Stimulated activated effector memory CD8-positive, alpha-beta T cell treated with anti-CD3 and anti-CD28 coated beads, Interleukin-12 subunit alpha, Interleukin-12 subunit beta, amount 100 ng/mL, for 72 hours (primary cell): ENCODE results near the gene SCAF1.

Experiments used
- ATAC-seq: fragments of 150-1000 bp; cut with Tn5 transposase; 2 replicates; pipeline ENCODE4 v1.10.0; 2021
- DNase-seq, 2 donors: peaks; one replicate each; pipeline ENCODE4 v3.0.0; 2021 to 2022; ENCODE audit warnings: low spot score in 2 of 2
- H3K27ac Mint-ChIP-seq: one replicate; pipeline ENCODE4 v1.8.0; 2022; ENCODE audit warnings: mild to moderate bottlenecking, mixed read lengths
- H3K36me3 Mint-ChIP-seq: one replicate; pipeline ENCODE4 v1.8.0; 2022; ENCODE audit warnings: mild to moderate bottlenecking, mixed read lengths
- H3K4me1 Mint-ChIP-seq: one replicate; pipeline ENCODE4 v1.8.0; 2022; ENCODE audit warnings: mixed read lengths
- H3K4me3 Mint-ChIP-seq: one replicate; pipeline ENCODE4 v1.8.0; 2022; ENCODE audit warnings: mild to moderate bottlenecking, mixed read lengths
- H3K9me3 Mint-ChIP-seq: one replicate; pipeline ENCODE4 v1.8.0; 2022; ENCODE audit warnings: mixed read lengths

Gene SCAF1

GRCh38 chr19:49681830-49682229 is 39.8 kb downstream of the SCAF1 start:
- Mint-ChIP-seq H3K9me3 (no peaks in the 10 kb centered on the region), H3K4me1 (peaks cover 59% of the 10 kb centered on the region), H3K4me3 (peak overlapping the region; percentile 19), H3K27ac (no peak overlapping the region), H3K36me3 (peaks cover 94% of the 10 kb centered on the region)
- ATAC-seq (no peak), DNase-seq (no peak)

DNA sequence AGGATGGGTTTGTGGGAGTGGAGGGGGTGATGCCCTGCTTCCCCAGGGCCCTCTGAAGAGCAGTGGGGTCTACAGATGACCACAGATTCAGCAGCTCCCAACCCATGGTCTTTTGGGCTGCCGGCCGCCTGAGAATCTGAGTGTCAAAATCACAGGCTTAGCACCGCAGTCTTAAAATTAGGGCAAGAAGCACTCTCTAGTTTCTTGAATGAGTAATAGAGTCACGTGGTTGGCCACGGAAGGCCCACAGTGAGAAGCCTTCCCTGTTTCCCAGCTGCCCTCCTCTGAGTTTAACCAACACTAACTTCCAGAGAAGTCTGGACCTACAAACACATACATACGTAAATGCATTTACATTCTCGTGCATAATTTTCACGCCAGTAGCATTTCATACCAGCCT is 40.3 kb downstream of the SCAF1 start:
- ATAC-seq: no peak
- peak overlapping the region; percentile 19 for H3K4me3 Mint-ChIP-seq
- DNase-seq: no peak
- H3K4me1 Mint-ChIP-seq: peaks cover 59% of the 10 kb centered on the region
- H3K36me3 Mint-ChIP-seq: peaks cover 94% of the 10 kb centered on the region
- H3K9me3 Mint-ChIP-seq: no peaks in the 10 kb centered on the region
- no peak overlapping the region for H3K27ac Mint-ChIP-seq

DNA sequence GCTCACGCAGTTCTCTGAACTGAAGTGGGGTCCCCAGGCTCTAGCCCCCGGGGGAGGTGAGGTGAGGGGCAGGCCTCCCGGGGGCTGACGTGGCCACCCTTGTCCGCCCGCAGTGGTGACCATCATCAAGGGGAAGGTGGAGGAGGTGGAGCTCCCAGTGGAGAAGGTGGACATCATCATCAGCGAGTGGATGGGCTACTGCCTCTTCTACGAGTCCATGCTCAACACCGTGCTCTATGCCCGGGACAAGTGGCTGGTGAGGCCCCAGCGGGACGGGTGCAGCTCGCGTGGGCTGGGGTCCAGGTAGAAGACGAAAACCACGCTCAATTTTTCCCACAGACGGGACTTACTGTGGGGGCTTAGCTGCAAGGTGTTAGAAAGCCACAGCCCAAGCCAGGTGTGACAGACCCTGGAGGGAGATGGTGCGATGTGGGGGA is 41.8 kb downstream of the SCAF1 start:
- no peaks in the 10 kb centered on the region for H3K9me3 Mint-ChIP-seq
- H3K4me1 Mint-ChIP-seq: peaks cover 52% of the 10 kb centered on the region
- no peak for ATAC-seq
- DNase-seq: no peak
- H3K4me3 Mint-ChIP-seq: no peak overlapping the region
- H3K27ac Mint-ChIP-seq: peak overlapping the region; percentile 26
- peaks cover 92% of the 10 kb centered on the region for H3K36me3 Mint-ChIP-seq

DNA sequence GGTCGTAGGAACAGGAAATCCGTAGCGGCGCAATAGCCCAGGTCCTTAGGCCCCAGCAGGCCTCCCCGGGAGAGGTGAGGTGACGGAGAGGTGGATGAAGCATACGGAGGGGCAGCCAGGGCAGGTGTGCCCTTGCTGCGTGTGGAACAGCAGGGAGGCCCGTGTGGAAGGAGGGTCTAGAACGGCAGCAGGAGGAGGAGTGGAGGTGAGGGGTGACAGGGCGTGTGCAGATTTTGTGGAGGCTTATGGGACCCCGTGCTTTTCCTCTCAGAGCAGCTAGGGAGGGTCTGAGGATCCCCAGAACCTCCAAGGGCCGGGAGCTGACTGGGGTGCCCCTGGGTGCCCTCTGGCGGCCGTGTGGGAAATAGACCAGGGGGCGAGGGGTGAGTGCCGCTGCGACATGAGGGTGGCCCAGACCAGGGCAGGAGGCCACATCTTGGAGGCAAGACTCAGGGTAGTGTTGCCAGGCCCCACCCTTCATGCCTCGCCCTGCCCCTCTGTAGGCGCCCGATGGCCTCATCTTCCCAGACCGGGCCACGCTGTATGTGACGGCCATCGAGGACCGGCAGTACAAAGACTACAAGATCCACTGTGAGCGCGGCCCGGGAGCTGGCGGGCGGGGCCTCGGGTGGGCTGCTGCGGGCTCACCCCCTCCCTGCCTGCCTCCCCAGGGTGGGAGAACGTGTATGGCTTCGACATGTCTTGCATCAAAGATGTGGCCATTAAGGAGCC is 42.4 kb downstream of the SCAF1 start:
- no peaks in the 10 kb centered on the region for H3K9me3 Mint-ChIP-seq
- ATAC-seq (no peak), DNase-seq (no peak)
- H3K27ac Mint-ChIP-seq: no peak overlapping the region
- peaks cover 94% of the 10 kb centered on the region for H3K36me3 Mint-ChIP-seq
- H3K4me1 Mint-ChIP-seq: peaks cover 51% of the 10 kb centered on the region
- H3K4me3 Mint-ChIP-seq: no peak overlapping the region

DNA sequence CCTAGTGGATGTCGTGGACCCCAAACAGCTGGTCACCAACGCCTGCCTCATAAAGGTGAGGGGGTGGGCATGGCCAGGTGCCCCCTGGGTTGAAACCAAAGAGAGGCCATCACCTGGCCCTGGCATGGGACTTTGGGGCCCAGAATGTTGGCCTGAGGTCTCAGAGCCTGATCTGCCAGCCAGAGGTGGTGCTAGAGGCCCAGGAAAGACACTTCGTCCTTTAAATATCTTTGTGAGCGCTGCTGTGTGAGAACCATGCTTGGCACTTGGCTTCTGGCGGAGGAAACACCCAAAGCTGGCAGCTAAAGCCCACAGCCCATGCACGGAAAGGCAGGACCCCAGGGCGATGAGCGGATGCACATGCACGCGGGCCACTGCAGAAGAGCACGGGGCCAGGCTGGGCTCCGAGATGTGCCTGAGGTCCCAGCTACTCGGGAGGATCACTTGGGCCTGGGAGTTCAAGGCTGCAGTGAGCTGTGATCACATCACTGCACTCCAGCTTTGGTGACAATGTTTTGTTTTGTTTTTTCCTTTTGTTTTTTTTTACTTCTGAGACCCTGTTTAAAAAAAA is 43.1 kb downstream of the SCAF1 start:
- no peaks in the 10 kb centered on the region for H3K9me3 Mint-ChIP-seq
- ATAC-seq (no peak), DNase-seq (no peak)
- H3K27ac Mint-ChIP-seq: no peak overlapping the region
- no peak overlapping the region for H3K4me3 Mint-ChIP-seq
- H3K36me3 Mint-ChIP-seq: peaks cover 94% of the 10 kb centered on the region
- H3K4me1 Mint-ChIP-seq: peaks cover 51% of the 10 kb centered on the region

DNA sequence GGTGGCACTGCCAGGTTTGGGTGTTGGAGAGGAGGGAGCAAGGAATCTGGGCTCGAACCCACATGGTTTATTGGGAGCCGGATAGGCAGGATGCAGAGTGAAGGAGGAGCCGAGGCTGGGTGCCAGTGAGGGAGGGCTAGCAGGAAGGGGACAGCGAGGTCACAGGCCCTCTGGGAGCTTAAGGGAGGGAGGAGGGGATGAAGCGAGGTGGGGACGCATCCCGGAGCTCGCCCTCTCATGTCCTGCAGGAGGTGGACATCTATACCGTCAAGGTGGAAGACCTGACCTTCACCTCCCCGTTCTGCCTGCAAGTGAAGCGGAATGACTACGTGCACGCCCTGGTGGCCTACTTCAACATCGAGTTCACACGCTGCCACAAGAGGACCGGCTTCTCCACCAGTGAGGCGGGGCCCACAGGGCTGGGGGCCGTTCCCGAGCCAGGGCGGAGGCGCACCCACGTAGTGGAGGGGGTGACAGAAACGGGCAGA is 43.9 kb downstream of the SCAF1 start:
- Mint-ChIP-seq H3K27ac (peak overlapping the region; percentile 70), H3K36me3 (peaks cover 94% of the 10 kb centered on the region), H3K4me3 (no peak overlapping the region), H3K9me3 (no peaks in the 10 kb centered on the region), H3K4me1 (peaks cover 51% of the 10 kb centered on the region)
- no peak for ATAC-seq
- DNase-seq: no peak

DNA sequence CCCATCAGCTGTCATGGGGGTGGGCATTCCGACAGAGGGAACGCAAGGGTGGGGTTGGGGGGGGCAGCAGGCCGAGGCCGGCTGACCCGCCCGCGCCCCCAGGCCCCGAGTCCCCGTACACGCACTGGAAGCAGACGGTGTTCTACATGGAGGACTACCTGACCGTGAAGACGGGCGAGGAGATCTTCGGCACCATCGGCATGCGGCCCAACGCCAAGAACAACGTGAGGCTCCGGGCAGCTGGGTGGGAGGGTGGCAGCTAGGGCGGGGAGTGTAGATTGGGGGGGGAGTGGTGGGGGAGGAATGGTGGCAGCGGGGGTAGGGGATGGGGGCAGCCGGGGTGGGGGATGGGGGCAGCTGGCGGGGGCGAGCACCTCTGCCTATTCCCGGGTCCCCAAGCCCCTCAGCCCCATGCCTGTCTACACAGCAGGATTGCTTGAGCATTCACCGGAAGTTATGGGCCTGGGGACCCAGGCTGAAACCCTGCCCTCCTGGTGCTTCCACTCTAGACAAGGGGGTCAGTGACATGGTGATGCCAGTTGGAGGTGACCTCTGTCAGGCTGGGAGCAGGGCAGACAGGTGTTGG is 44.6 kb downstream of the SCAF1 start:
- Mint-ChIP-seq H3K4me3 (no peak overlapping the region), H3K4me1 (peaks cover 53% of the 10 kb centered on the region), H3K9me3 (no peaks in the 10 kb centered on the region), H3K36me3 (peaks cover 90% of the 10 kb centered on the region), H3K27ac (no peak overlapping the region)
- DNase-seq (no peak), ATAC-seq (no peak)

DNA sequence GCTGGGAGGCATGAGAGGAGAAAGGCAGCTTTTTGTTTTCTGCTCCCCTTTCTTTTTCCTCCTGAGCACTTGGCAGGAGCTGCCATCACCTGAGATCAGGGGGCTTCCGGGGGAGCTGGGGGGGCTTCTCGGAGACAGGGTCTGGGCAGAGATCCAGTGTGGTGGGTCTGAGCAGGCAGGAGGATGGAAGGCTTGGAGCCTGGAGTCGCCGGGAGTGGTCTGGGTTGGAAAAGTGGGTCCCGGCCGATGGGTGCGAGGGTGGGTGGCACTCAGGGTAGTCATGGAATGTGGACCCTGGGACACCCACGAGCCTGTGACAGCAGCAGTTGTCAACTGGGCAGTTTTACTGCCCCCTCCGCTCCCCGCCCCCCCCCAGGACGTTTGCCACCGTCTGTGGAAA is 45.1 kb downstream of the SCAF1 start:
- Mint-ChIP-seq H3K36me3 (peaks cover 90% of the 10 kb centered on the region), H3K4me3 (no peak overlapping the region), H3K27ac (no peak overlapping the region), H3K4me1 (peaks cover 48% of the 10 kb centered on the region), H3K9me3 (no peaks in the 10 kb centered on the region)
- ATAC-seq (no peak), DNase-seq (no peak)

GRCh38 chr19:49687566-49688316 is 45.7 kb downstream of the SCAF1 start:
- no peak for DNase-seq
- Mint-ChIP-seq H3K9me3 (no peaks in the 10 kb centered on the region), H3K4me3 (no peak overlapping the region), H3K36me3 (peaks cover 87% of the 10 kb centered on the region), H3K4me1 (peaks cover 43% of the 10 kb centered on the region), H3K27ac (no peak overlapping the region)
- no peak for ATAC-seq

DNA sequence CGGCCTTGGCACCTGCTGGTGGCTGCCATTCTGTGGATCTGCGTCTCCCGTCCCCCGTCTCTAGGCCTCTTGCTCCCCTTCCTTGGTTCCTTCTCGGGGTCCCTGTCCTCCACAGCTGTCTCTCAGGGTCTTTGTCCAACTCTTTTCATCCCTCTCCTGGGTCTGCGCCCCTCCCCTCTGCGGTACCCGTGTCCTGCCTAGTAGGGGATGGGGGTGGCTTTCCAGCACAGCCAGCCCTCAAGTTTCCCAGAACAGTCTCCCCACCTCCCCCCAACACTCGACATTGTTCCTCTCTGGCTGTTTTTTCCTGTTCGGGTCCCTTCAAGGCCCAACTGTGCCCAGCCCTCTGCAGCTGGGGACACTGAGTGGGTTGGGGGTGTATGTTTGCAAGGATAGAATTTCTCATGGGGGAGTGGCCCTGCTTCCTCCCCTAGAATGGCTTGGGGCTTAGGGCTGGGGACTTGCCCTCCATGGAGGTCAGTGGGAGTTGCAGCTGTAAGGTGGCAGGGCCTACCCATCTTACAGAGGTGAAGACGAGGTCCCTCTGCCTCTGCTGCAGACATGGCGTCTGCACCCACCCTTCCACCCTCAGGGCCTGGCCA is 46.6 kb downstream of the SCAF1 start:
- no peak for DNase-seq

GRCh38 chr19:49689133-49690078 is 47.4 kb downstream of the SCAF1 start, which contains the start of gene ADM5:
Gene ADM5 (plus strand): TSS chr19:49689594. CDS start chr19:49689838, 244 bp downstream.
- Mint-ChIP-seq H3K4me3 (peak within 1 kb of the TSS; percentile 71), H3K36me3 (peaks cover 71% of the 10 kb centered on the region), H3K27ac (peak within 1 kb of the TSS; percentile 70), H3K4me1 (peaks cover 36% of the 10 kb centered on the region), H3K9me3 (no peaks in the 10 kb centered on the region)
- DNase-seq: no peak
- peak; percentile 23 for ATAC-seq

More for the DNA sequence above, 46.6 kb downstream of the SCAF1 start:
- H3K9me3 Mint-ChIP-seq: no peaks in the 10 kb centered on the region
- H3K4me3 Mint-ChIP-seq: no peak overlapping the region
- peaks cover 79% of the 10 kb centered on the region for H3K36me3 Mint-ChIP-seq
- H3K4me1 Mint-ChIP-seq: peaks cover 43% of the 10 kb centered on the region
- H3K27ac Mint-ChIP-seq: no peak overlapping the region
- no peak for ATAC-seq

- Mint-ChIP-seq H3K27ac (peak overlapping the region; percentile 70), H3K4me1 (peaks cover 36% of the 10 kb centered on the region), H3K9me3 (no peaks in the 10 kb centered on the region), H3K36me3 (peaks cover 63% of the 10 kb centered on the region), H3K4me3 (peak overlapping the region; percentile 71)
- no peak for ATAC-seq
- no peak for DNase-seq
These were observed 48.2 kb downstream of the SCAF1 start for GRCh38 chr19:49690079-49690655.

GRCh38 chr19:49690656-49691242 is 48.7 kb downstream of the SCAF1 start, which contains the start of gene CPT1C:
Gene CPT1C (plus strand): TSS chr19:49691116. CDS start chr19:49692253, 1,137 bp downstream.
- Mint-ChIP-seq H3K9me3 (no peaks in the 10 kb centered on the region), H3K4me1 (peaks cover 32% of the 10 kb centered on the region), H3K27ac (peak within 1 kb of the TSS; percentile 70), H3K4me3 (peak within 1 kb of the TSS; percentile 71), H3K36me3 (peaks cover 57% of the 10 kb centered on the region)
- no peak for DNase-seq
- ATAC-seq: peak; percentile 61
